ENCODE results near the gene EXOC6.

GRCh38 chr10:93073539-93074146, 225.3 kb downstream of the EXOC6 start, which contains the start of gene CYP26A1:
- TF ChIP-seq, protein P1, sequence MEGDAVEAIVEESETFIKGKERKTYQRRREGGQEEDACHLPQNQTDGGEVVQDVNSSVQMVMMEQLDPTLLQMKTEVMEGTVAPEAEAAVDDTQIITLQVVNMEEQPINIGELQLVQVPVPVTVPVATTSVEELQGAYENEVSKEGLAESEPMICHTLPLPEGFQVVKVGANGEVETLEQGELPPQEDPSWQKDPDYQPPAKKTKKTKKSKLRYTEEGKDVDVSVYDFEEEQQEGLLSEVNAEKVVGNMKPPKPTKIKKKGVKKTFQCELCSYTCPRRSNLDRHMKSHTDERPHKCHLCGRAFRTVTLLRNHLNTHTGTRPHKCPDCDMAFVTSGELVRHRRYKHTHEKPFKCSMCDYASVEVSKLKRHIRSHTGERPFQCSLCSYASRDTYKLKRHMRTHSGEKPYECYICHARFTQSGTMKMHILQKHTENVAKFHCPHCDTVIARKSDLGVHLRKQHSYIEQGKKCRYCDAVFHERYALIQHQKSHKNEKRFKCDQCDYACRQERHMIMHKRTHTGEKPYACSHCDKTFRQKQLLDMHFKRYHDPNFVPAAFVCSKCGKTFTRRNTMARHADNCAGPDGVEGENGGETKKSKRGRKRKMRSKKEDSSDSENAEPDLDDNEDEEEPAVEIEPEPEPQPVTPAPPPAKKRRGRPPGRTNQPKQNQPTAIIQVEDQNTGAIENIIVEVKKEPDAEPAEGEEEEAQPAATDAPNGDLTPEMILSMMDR (IDR thresholded peaks at IDR 0.05): no peak
- TF ChIP-seq POLR2A (IDR thresholded peaks at IDR 0.05): no peak
